ENCODE results near the gene SPACA7.

Gene SPACA7

DNA sequence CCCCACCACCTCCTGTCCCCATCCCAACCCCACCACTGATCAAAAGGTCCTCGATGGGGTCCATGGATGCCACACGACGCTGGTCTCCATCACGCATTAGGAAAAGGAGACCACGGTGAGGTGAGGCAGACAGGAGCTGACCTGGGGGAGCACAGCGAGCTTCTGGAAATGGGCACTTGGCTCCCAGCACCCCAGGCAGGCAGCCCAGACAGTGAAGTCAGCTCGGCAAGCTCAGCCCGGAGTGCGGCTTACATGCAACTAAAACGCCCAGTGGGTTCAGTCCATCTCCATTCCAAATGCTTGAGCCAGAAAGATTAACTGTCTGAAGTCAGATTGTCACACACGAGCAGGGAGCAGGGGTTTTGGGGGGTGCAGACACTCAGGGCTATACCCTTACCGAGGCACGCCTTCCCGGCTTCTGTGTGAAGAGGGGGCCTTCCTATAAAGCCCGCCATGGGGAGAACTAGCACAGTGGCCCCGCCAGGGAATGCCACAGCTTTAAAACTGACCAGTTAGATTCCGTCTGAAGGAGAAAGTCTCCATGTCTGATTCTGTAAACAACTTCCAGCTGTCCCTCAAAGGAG lies 79.4 kb downstream of the SPACA7 start:
- no peak for DNase-seq (ENCODE audit: extremely low read depth, low read depth)
- no peak for TF ChIP-seq CTCF (IDR thresholded peaks at IDR 0.05; ENCODE audit: low read depth, low read length)

DNA sequence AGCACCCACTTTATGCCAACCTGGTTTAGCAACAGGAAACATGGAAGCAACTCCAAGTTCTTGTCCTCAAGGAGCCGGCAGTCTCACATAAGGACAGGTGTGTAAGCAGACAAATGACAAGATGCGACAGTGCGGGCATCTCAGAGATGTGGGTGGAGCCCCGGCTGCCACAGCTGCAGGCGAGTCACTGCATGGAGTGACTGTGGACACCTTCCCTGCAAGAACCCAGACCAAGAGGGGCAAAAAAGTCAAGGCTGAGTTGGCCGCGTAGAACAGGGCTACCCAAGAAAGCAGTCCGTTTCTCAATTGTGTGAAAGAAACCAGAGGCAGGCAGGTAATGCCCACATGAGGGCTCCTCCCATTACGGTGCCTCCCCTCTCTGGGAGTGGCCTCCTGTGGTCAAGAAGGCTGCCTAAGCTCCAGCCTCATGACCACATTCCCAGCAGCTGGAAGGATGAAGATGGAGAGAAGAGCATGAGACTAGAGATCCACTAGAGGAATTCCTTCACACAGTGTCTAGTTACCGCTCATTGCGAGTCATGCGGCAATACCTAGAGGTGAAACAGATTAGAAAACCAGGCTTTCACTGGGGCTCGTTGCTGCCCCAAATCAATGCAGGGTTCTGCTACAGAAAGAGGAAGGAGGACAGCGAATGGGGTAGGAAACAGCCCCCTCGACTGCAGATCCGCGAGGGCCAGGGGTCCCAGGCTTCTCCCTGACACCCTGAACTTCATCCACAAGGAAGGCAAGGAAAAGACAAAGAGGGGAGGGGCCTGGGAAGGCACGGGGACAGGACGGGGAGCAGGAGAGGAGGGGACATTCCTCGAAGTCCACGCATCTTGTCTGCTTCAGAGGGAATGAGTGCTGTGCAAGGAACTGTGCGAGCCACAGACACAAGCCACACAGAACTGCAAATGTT lies 80.2 kb downstream of the SPACA7 start:
- TF ChIP-seq CTCF (IDR thresholded peaks at IDR 0.05; ENCODE audit: low read depth, low read length): no peak
- DNase-seq (ENCODE audit: extremely low read depth, low read depth): no peak

GRCh38 chr13:112457081-112457480 lies 80.9 kb downstream of the SPACA7 start:
- TF ChIP-seq CTCF (IDR thresholded peaks at IDR 0.05; ENCODE audit: low read depth, low read length): no peak
- no peak for DNase-seq (ENCODE audit: extremely low read depth, low read depth)

DNA sequence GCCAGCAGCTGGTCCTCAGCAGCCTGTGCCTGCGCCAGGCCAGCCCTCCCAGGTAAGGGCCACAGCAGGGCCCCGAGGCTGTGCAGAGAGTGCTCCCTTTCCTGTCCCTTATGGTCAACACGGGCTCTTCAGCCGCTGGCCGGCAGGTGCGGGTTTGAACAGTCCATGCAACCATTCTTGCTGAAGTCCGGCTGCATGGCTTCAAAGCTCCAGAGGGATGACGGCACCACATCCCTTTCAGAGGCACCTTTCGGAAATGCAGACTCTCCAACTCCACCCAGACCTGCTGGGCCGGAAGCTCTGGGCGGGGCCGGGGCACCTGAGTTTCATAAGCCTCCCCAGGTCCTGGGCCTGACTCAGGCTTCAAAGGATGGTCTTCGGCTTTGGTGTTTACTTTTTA lies 81.3 kb downstream of the SPACA7 start:
- no peak for TF ChIP-seq CTCF (IDR thresholded peaks at IDR 0.05; ENCODE audit: low read depth, low read length)
- no peak for DNase-seq (ENCODE audit: extremely low read depth, low read depth)

- DNase-seq (ENCODE audit: extremely low read depth, low read depth): no peak
- no peak for TF ChIP-seq CTCF (IDR thresholded peaks at IDR 0.05; ENCODE audit: low read depth, low read length)
These were observed 86.3 kb downstream of the SPACA7 start for GRCh38 chr13:112462408-112462807.

DNA sequence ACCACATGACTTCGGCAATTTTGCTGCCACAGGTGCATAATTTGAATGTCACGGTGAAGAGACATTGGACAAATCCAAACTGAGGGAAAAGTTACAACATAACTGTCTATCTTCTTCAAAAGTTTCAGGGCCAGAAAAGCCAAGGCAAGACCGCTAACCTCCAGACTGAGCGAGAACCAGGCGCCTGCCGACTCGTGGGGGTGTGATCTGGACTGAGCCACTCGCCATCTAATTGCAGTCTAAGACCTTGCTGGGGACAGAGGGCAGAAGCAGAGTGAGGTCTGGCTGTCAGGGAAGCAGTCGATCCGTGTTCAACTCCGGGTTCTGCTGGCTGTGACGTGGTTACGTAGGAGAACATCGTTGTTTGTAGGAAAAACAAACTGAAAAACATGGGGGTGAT lies 88.6 kb downstream of the SPACA7 start:
- no peak for TF ChIP-seq CTCF (IDR thresholded peaks at IDR 0.05; ENCODE audit: low read depth, low read length)
- no peak for DNase-seq (ENCODE audit: extremely low read depth, low read depth)
